Adrenal gland (tissue), 5 donors: ENCODE data around the gene UBE2Q2.

Source experiments
- CTCF ChIP-seq, 6 experiments: fragments of 450-650 bp in 4 of 6; fragments of 200-600 bp in 2 of 6; sonication (generic) in 1 of 6; IDR thresholded peaks; 1 replicate in 5 of 6; 2 replicates in 1 of 6; pipeline versions ENCODE4 v1.5.1 to v1.8.0; 2016 to 2021; ENCODE audit warnings: antibody characterized with exemption in 6 of 6, mild to moderate bottlenecking in 2 of 6, moderate library complexity in 1 of 6
- POLR2A ChIP-seq, 2 donors: fragments of 450-650 bp; IDR thresholded peaks; one replicate each; pipeline ENCODE4 v1.6.1; 2017; ENCODE audit warnings: antibody characterized with exemption in 2 of 2, mild to moderate bottlenecking in 2 of 2, moderate library complexity in 1 of 2
- donor health status: DM: no; HTN: no; CAD: no.

- TF ChIP-seq CTCF (IDR thresholded peaks at IDR 0.05) (no peak), POLR2A (IDR thresholded peaks at IDR 0.05) (no peak)
These were observed 11.1 kb upstream of the UBE2Q2 start for GRCh38 chr15:75832114-75832513.
